Stomach (tissue), 4 donors: ENCODE results near the gene NKAIN4.

Experiments
- EP300 ChIP-seq: sonication (generic); formaldehyde crosslinking; IDR thresholded peaks from one replicate; pipeline ENCODE4 v1.6.1; 2017; ENCODE audit warnings: antibody characterized with exemption
- POLR2A ChIP-seq, 4 donors: fragments of 450-650 bp; IDR thresholded peaks; one replicate each; pipeline ENCODE4 v1.6.1; 2016; ENCODE audit warnings: antibody characterized with exemption in 4 of 4, control low read depth in 2 of 4, mild to moderate bottlenecking in 1 of 4, moderate library complexity in 1 of 4
- POLR2AphosphoS5 ChIP-seq, 3 donors: sonication (generic); formaldehyde crosslinking; IDR thresholded peaks; one replicate each; pipeline ENCODE4 v1.6.1; 2016; ENCODE audit warnings: antibody characterized with exemption in 3 of 3
- TF ChIP-seq, protein P1 (sequence below), 7 experiments: fragments of 450-650 bp in 4 of 7; fragments of 200-600 bp in 3 of 7; sonication (generic) in 3 of 7; IDR thresholded peaks; one replicate each; pipeline ENCODE4 v1.5.1; 2016 to 2019; ENCODE audit warnings: antibody characterized with exemption in 7 of 7, control low read depth in 2 of 7, mild to moderate bottlenecking in 1 of 7

DNA sequence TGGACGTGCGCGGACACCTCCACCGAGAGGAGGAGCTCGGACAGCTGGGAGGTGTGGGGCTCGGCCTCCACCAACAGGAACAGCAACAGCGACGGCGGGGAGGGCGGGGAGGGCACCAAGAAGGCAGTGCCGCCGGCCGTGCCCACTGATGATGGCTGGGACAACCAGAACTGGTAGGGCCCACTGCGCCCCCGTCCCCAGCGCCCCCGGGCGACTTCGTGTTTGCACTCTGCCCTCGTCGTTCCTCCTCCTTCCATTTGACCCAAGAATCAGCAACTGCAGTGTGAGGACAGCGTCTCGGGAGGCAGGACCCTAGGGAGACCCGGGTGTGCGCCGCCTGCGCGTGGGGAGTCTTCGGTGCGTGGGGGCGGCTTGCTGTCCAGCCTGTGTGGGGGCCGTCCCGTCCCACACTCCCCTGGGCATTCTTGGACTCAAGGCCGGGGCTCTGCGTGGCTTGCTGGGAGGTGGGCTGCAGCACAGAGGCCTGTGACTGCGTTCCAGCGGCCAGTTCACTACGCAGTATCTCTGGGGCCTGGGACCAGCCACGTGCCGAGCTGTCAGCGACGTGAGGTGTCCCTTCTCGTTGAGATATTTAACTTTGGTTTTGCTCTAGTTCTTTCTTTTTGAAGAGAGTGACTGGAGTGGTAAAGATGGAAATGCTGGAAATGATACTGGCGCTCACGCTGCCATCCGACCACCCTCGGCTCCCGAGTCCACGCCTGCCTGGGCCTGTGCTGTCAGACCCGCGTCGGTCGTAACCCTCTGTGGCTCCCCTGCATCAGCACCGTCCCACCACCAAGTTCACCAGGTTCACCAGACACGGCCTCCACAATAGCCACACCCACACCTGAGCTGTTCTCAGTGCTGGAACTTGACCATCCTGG, 33.7 kb upstream of the NKAIN4 start:
- TF ChIP-seq, protein P1, sequence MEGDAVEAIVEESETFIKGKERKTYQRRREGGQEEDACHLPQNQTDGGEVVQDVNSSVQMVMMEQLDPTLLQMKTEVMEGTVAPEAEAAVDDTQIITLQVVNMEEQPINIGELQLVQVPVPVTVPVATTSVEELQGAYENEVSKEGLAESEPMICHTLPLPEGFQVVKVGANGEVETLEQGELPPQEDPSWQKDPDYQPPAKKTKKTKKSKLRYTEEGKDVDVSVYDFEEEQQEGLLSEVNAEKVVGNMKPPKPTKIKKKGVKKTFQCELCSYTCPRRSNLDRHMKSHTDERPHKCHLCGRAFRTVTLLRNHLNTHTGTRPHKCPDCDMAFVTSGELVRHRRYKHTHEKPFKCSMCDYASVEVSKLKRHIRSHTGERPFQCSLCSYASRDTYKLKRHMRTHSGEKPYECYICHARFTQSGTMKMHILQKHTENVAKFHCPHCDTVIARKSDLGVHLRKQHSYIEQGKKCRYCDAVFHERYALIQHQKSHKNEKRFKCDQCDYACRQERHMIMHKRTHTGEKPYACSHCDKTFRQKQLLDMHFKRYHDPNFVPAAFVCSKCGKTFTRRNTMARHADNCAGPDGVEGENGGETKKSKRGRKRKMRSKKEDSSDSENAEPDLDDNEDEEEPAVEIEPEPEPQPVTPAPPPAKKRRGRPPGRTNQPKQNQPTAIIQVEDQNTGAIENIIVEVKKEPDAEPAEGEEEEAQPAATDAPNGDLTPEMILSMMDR (IDR thresholded peaks at IDR 0.05), result no peak
- no peak for TF ChIP-seq POLR2A (IDR thresholded peaks at IDR 0.05)
- no peak for TF ChIP-seq POLR2AphosphoS5 (IDR thresholded peaks at IDR 0.05)
- TF ChIP-seq EP300, result no peak
